ENCODE measurements around the gene FLT4. TPM values are rescaled to one million over a fixed set of nuclear protein-coding genes. Genes with fewer than 3 reads are reported as not detected.

Gene FLT4
- total RNA-seq, 2 donors from 2014 or later: 6.9 to 7.9 TPM

DNA sequence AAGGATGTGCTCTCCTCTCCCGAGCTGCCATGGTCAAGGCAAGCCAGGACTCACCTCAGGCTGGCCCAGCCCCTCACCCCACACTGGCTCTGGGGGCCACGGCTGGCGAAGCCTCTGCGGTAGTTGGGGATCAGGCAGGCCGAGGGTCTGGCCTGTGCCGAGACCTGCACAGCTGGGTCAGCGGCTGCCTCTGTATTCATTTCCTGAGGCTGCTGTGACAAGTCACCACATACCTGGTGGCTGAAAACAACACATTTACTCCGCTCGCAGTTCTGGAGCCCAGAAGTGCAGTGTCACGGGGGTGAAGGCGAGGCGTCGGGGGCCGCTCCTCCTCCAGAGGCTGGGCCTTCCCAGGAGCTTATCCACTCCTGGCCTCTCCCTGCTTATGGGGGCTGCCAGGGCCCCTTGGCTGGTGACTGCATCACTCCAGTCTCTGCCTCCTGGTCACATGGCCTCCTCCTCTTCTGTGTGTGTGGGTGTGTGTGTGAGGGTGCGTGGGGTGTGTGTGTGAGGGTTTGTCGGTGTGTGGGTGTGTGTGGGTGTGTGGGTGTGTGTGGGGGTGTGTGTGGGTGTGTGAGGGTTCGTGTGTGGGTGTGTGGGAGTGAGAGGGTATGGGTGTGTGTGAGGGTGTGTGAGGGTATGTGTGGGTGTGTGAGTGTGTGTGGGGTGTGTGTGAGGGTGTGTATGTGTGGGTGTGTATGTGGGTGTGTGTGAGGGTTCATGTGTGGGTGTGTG, 54.9 kb downstream of the FLT4 start:
- peaks cover 41% of the 10 kb centered on the region for H3K27me3 ChIP-seq (ENCODE audit: control insufficient read depth, insufficient read depth, low read length, poor library complexity, severe bottlenecking)
- Mint-ChIP-seq H3K36me3 (ENCODE audit: low read depth) (no peaks in the 10 kb centered on the region), H3K4me3 (no peak overlapping the region), H3K9me3 (no peaks in the 10 kb centered on the region), H3K4me1 (no peaks in the 10 kb centered on the region), H3K27ac (no peak overlapping the region), H3K27me3 (ENCODE audit: insufficient read depth) (peaks cover 38% of the 10 kb centered on the region)
- peak; percentile 45 for DNase-seq
- no peak overlapping the region for H3K9ac ChIP-seq (ENCODE audit: extremely low read depth, low read length, poor library complexity, severe bottlenecking)
- no peaks in the 10 kb centered on the region for H3K4me1 ChIP-seq (ENCODE audit: control insufficient read depth, insufficient read depth, low read length)
- TF ChIP-seq, protein P1, sequence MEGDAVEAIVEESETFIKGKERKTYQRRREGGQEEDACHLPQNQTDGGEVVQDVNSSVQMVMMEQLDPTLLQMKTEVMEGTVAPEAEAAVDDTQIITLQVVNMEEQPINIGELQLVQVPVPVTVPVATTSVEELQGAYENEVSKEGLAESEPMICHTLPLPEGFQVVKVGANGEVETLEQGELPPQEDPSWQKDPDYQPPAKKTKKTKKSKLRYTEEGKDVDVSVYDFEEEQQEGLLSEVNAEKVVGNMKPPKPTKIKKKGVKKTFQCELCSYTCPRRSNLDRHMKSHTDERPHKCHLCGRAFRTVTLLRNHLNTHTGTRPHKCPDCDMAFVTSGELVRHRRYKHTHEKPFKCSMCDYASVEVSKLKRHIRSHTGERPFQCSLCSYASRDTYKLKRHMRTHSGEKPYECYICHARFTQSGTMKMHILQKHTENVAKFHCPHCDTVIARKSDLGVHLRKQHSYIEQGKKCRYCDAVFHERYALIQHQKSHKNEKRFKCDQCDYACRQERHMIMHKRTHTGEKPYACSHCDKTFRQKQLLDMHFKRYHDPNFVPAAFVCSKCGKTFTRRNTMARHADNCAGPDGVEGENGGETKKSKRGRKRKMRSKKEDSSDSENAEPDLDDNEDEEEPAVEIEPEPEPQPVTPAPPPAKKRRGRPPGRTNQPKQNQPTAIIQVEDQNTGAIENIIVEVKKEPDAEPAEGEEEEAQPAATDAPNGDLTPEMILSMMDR (conservative IDR thresholded peaks at IDR 0.05): no peak
- H3K9me3 ChIP-seq (ENCODE audit: control insufficient read depth, low read length): no peaks in the 10 kb centered on the region
- no peaks in the 10 kb centered on the region for H3K36me3 ChIP-seq (ENCODE audit: control insufficient read depth, insufficient read depth, low read length)
- no peak overlapping the region for H3K4me3 ChIP-seq (ENCODE audit: low read length)
- WGBS, 2 experiments (ENCODE audit: insufficient coverage in 1 of 2, insufficient read length in 1 of 2): 90 to 93% methylated on average over 9 to 16 of the region's 17 CpGs
- H3K27ac ChIP-seq (ENCODE audit: low read depth, low read length): no peak overlapping the region

DNA sequence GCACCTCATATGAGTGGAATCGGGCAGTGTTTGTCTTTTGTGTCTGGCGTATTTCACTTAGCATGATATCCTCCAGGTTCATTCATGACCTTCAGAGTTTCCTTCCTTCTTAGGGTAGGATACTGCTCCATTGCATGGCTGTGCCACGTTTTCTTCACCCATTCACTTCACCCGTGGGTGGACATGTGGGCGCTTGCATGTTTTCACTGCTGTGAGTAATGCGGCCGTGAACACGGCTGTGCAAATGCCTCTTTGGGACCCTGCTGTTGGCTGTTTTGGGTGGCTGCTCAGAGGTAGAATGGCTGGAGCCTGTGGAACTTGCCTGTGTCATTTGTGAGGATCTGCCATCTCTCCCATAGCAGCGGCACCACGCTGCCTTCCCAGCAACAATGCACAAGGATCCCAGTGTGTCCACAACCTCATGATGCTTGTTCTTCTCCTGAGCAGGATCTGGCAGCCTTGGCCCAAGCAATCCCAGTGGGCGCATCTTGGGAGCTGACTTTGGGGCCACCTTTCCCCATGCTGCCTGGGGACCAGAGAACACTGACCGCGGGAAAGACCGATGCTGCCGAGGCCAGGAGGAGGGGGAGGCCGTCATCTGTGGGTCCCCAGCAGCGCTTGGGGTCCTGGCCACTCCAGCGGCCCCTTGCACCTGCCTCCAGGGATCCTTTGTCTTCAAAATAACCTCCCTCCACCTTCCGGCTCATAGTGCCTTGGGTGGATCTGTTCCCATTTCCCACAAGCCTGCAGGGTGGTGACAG, 55.8 kb downstream of the FLT4 start:
- Histone ChIP-seq H3K9ac (ENCODE audit: extremely low read depth, low read length, poor library complexity, severe bottlenecking) (no peak overlapping the region), H3K27ac (ENCODE audit: low read depth, low read length) (no peak overlapping the region), H3K4me1 (ENCODE audit: control insufficient read depth, insufficient read depth, low read length) (no peaks in the 10 kb centered on the region), H3K4me3 (ENCODE audit: low read length) (no peak overlapping the region), H3K27me3 (ENCODE audit: control insufficient read depth, insufficient read depth, low read length, poor library complexity, severe bottlenecking) (peaks cover 50% of the 10 kb centered on the region), H3K9me3 (ENCODE audit: control insufficient read depth, low read length) (no peaks in the 10 kb centered on the region), H3K36me3 (ENCODE audit: control insufficient read depth, insufficient read depth, low read length) (no peaks in the 10 kb centered on the region)
- Mint-ChIP-seq H3K27me3 (ENCODE audit: insufficient read depth) (peaks cover 47% of the 10 kb centered on the region), H3K36me3 (ENCODE audit: low read depth) (no peaks in the 10 kb centered on the region), H3K4me3 (no peak overlapping the region), H3K27ac (no peak overlapping the region), H3K4me1 (no peaks in the 10 kb centered on the region), H3K9me3 (no peaks in the 10 kb centered on the region)
- no peak for DNase-seq
- TF ChIP-seq, protein P1 (conservative IDR thresholded peaks at IDR 0.05): no peak
- WGBS, 2 experiments (ENCODE audit: insufficient coverage in 1 of 2, insufficient read length in 1 of 2): 94 to 97% methylated on average over 10 to 19 of the region's 19 CpGs

DNA sequence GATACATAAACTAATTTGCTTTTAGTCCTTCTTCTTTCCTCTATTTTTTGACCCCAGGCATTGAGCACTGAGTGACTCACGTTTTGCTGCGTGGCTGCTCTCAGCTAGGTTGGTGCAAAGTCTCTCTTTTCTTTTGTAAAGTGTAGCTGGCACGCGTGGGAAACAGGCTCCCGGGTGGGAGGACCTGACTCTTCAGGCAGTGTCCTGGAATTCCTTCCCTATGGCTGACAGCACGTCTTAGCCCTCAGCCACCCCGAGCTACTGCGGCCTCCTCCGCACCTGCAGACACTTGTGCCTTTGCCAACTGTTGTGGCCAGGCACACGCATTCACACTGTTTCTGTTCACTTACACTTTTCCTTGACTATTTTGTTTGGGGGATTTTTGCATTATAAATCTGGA, 57.2 kb downstream of the FLT4 start:
- no peaks in the 10 kb centered on the region for H3K4me1 Mint-ChIP-seq
- H3K4me3 Mint-ChIP-seq: peak overlapping the region; percentile 17
- 83 to 85% methylated on average over 9 to 10 of the region's 10 CpGs for WGBS, 2 experiments (ENCODE audit: insufficient coverage in 1 of 2, insufficient read length in 1 of 2)
- no peak overlapping the region for H3K4me3 ChIP-seq (ENCODE audit: low read length)
- H3K27ac ChIP-seq (ENCODE audit: low read depth, low read length): no peak overlapping the region
- H3K27ac Mint-ChIP-seq: no peak overlapping the region
- no peak overlapping the region for H3K9ac ChIP-seq (ENCODE audit: extremely low read depth, low read length, poor library complexity, severe bottlenecking)
- H3K4me1 ChIP-seq (ENCODE audit: control insufficient read depth, insufficient read depth, low read length): no peaks in the 10 kb centered on the region
- peaks cover 60% of the 10 kb centered on the region for H3K27me3 Mint-ChIP-seq (ENCODE audit: insufficient read depth)
- H3K36me3 Mint-ChIP-seq (ENCODE audit: low read depth): no peaks in the 10 kb centered on the region
- no peaks in the 10 kb centered on the region for H3K9me3 ChIP-seq (ENCODE audit: control insufficient read depth, low read length)
- DNase-seq: no peak
- peaks cover 64% of the 10 kb centered on the region for H3K27me3 ChIP-seq (ENCODE audit: control insufficient read depth, insufficient read depth, low read length, poor library complexity, severe bottlenecking)
- H3K36me3 ChIP-seq (ENCODE audit: control insufficient read depth, insufficient read depth, low read length): no peaks in the 10 kb centered on the region
- TF ChIP-seq, protein P1 (conservative IDR thresholded peaks at IDR 0.05): no peak
- H3K9me3 Mint-ChIP-seq: no peaks in the 10 kb centered on the region
